Ascending aorta (tissue), 2 donors: ENCODE data around the gene PRAME. TPM values are rescaled to one million over a fixed set of nuclear protein-coding genes. Genes with fewer than 3 reads are reported as not detected.
"Not testable (repeated sequence)": the region's sequence is repeated elsewhere in the genome, so short reads cannot be mapped to it uniquely, and the experiment has no call there.

Experiments used
- DNase-seq, 2 donors: peaks; one replicate each; pipeline ENCODE4 v3.0.0-alpha.2; 2019; ENCODE audit warnings: low spot score in 2 of 2
- H3K27ac ChIP-seq, 2 donors: fragments of 200-600 bp; sonication (generic); one replicate each; pipeline ENCODE4 v1.5.1; 2016 to 2017; ENCODE audit warnings: mild to moderate bottlenecking in 1 of 2
- H3K27me3 ChIP-seq: fragments of 200-600 bp; sonication (generic); one replicate; pipeline ENCODE4 v1.5.1; 2017
- H3K36me3 ChIP-seq, 2 donors: fragments of 200-600 bp; sonication (generic); one replicate each; pipeline ENCODE4 v1.5.1; 2016
- H3K4me1 ChIP-seq, 2 donors: fragments of 200-600 bp; sonication (generic); one replicate each; pipeline ENCODE4 v1.5.1; 2016 to 2017; ENCODE audit warnings: mild to moderate bottlenecking in 1 of 2
- H3K4me3 ChIP-seq, 2 donors: fragments of 200-600 bp; sonication (generic); one replicate each; pipeline ENCODE4 v1.5.1; 2016 to 2017; ENCODE audit warnings: mild to moderate bottlenecking in 1 of 2
- H3K9me3 ChIP-seq, 2 donors: fragments of 200-600 bp; sonication (generic); one replicate each; pipeline ENCODE4 v1.5.1; 2016
- intact Hi-C: fragments of 100-400 bp; cut with DNase I; formaldehyde crosslinking; loops from one replicate; pipeline ENCODE4 v1.15.1; 2023
- total RNA-seq: library from RNA; depleted of rRNA; stranded (reverse); fragments of >200 nt; gene quantifications from one replicate; pipeline ENCODE4 v1.1.0, GENCODE V29; 2016
- TF ChIP-seq, protein P1 (sequence below), 3 experiments: fragments of 200-600 bp in 2 of 3; fragments of 450-650 bp in 1 of 3; sonication (generic) in 2 of 3; IDR thresholded peaks; one replicate each; pipeline ENCODE4 v1.5.1; 2016 to 2019; ENCODE audit warnings: antibody characterized with exemption in 3 of 3, mild to moderate bottlenecking in 1 of 3, moderate library complexity in 1 of 3

The PRAME gene
- total RNA-seq = not detected

DNA sequence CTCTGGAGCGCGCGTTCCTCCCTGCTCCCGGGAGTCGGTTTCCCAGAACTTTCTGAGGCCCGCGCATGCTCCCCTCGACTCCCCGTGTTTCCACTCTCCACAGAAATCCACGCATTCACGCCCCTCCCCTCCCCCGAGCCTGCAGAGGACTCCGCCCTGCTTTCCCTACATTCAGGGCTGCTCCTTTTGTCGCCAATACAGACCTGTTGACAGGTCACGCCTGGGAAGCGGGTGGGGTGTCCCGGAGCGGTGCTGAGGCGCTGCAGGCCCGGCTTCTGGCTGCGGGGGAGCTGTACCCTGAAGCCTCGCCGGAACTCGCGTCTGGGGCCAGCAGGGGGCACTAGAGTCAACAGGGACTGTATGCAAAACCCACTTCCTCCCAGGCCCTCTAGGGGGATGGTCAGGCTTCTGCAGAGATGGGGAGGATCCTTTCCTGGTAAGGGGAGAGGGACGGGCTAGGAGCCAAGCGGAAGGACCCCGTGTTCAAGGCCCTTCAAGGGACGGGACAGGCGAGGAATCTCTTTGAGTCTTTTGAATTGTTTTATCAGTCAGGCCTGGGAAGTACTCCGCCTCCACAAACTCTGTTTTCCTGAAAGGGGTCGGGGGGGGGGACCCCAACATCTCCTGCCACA lies at the start of gene PRAME:
Gene PRAME, minus strand, starts transcription at position 294 of the 632 bp plus-strand sequence. CDS start 2,433 bp downstream, outside the sequence.
- Histone ChIP-seq H3K27me3 (no peaks in the 10 kb centered on the region), H3K4me1 (no peaks in the 10 kb centered on the region), H3K36me3 (no peaks in the 10 kb centered on the region), H3K27ac (no peak within 1 kb of the TSS), H3K9me3 (no peaks in the 10 kb centered on the region), H3K4me3 (no peak within 1 kb of the TSS)
- DNase-seq = peak in 1 of 2 donors; percentile 71
- intact Hi-C loops = no loop called here
- TF ChIP-seq, protein P1, sequence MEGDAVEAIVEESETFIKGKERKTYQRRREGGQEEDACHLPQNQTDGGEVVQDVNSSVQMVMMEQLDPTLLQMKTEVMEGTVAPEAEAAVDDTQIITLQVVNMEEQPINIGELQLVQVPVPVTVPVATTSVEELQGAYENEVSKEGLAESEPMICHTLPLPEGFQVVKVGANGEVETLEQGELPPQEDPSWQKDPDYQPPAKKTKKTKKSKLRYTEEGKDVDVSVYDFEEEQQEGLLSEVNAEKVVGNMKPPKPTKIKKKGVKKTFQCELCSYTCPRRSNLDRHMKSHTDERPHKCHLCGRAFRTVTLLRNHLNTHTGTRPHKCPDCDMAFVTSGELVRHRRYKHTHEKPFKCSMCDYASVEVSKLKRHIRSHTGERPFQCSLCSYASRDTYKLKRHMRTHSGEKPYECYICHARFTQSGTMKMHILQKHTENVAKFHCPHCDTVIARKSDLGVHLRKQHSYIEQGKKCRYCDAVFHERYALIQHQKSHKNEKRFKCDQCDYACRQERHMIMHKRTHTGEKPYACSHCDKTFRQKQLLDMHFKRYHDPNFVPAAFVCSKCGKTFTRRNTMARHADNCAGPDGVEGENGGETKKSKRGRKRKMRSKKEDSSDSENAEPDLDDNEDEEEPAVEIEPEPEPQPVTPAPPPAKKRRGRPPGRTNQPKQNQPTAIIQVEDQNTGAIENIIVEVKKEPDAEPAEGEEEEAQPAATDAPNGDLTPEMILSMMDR (IDR thresholded peaks at IDR 0.05) = peak in 1 of 3 experiments; percentile 12

DNA sequence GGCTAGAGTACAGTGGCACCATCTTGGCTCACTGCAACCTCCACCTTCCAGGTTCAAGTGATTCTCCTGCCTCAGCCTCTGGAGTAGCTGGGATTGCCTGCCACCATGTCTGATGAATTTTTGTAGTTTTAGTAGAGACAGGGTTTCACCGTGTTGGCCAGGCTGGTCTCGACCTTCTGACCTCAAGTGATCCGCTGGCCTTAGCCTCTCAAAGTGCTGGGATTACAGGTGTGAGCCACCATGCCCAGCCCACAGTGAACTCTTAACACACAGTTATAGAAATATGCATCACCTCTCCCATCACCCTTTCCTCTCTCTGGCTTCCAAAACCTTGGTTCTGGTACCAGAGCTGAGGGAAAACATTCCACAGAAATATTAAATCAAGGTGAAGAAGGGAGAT lies 49.0 kb upstream of the PRAME start:
- H3K27me3 ChIP-seq, H3K27ac ChIP-seq, H3K9me3 ChIP-seq, H3K4me3 ChIP-seq, H3K36me3 ChIP-seq, H3K4me1 ChIP-seq, DNase-seq, intact Hi-C loops: not testable (repeated sequence)

- Histone ChIP-seq H3K36me3 (no peaks in the 10 kb centered on the region), H3K9me3 (no peaks in the 10 kb centered on the region), H3K4me1 (no peaks in the 10 kb centered on the region), H3K4me3 (no peak overlapping the region), H3K27me3 (no peaks in the 10 kb centered on the region), H3K27ac (no peak overlapping the region)
- no peak for DNase-seq
- TF ChIP-seq, protein P1 (IDR thresholded peaks at IDR 0.05) = no peak
- intact Hi-C loops = no loop called here
Observed at GRCh38 chr22:22605074-22605404, 46.0 kb upstream of the PRAME start.

DNA sequence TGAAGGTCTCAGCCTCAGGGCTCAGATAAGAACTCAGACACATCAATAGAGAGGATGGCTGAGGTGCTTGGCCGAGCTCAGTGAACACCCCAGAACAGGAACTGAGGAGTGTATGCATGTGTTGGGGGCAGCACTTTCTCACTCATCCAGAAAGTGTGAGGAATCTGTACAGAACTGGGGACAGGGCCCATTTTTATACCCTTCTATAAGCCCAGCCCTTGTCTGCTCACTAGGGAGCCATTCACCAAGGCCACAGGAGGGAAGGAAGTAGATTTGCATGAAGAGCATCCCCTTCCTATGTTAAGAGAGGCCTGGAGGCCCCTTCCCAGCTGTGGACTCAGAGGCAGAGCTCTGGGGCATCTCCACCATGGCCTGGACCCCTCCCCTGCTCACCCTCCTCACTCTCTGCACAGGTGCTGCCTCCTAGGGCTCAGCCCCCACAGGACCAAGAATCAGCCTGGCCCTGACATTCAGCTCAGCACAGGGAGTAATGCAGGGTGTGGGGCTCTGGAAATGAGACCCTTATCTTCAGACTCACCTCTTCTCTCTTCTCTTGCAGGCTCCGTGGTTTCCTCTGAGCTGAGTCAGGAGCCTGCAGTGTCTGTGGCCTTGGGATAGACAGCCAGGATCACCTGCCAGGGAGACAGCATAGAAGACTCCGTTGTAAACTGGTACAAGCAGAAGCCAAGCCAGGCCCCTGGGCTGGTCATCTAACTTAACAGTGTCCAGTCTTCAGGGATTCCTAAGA lies 45.4 kb upstream of the PRAME start:
- Histone ChIP-seq H3K27me3 (no peaks in the 10 kb centered on the region), H3K36me3 (no peaks in the 10 kb centered on the region), H3K27ac (no peak overlapping the region), H3K9me3 (no peaks in the 10 kb centered on the region), H3K4me3 (no peak overlapping the region), H3K4me1 (no peaks in the 10 kb centered on the region)
- no peak for DNase-seq
- intact Hi-C loops = no loop called here
- TF ChIP-seq, protein P1 (IDR thresholded peaks at IDR 0.05) = no peak

- intact Hi-C loops = no loop called here
- no peaks in the 10 kb centered on the region for H3K9me3 ChIP-seq
- TF ChIP-seq, protein P1 (IDR thresholded peaks at IDR 0.05) = no peak
Observed at GRCh38 chr22:22603470-22603947, 44.4 kb upstream of the PRAME start.

GRCh38 chr22:22600531-22601261 lies 41.6 kb upstream of the PRAME start:
- no peak for DNase-seq

More at GRCh38 chr22:22603470-22603947, 44.4 kb upstream of the PRAME start:
- Histone ChIP-seq H3K4me1 (no peaks in the 10 kb centered on the region), H3K4me3 (no peak overlapping the region), H3K36me3 (no peaks in the 10 kb centered on the region), H3K27ac (no peak overlapping the region), H3K27me3 (no peaks in the 10 kb centered on the region)
- no peak for DNase-seq

More at GRCh38 chr22:22600531-22601261, 41.6 kb upstream of the PRAME start:
- Histone ChIP-seq H3K27me3 (no peaks in the 10 kb centered on the region), H3K27ac (no peak overlapping the region), H3K4me3 (no peak overlapping the region), H3K4me1 (no peaks in the 10 kb centered on the region), H3K36me3 (no peaks in the 10 kb centered on the region), H3K9me3 (no peaks in the 10 kb centered on the region)
- intact Hi-C loops = no loop called here
- TF ChIP-seq, protein P1 (IDR thresholded peaks at IDR 0.05) = no peak
